NCI-H510A (cell line): ENCODE results near the gene NOP9.
A peak's percentile ranks its signal among the peaks of the same experiment; 100 is the strongest.

Experiments
- DNase-seq: peaks from one replicate; lab custom pipeline; 2025; lab: John Stamatoyannopoulos, UW

The NOP9 gene

GRCh38 chr14:24329073-24329663 lies 29.5 kb downstream of the NOP9 start:
- DNase-seq, result no peak

DNA sequence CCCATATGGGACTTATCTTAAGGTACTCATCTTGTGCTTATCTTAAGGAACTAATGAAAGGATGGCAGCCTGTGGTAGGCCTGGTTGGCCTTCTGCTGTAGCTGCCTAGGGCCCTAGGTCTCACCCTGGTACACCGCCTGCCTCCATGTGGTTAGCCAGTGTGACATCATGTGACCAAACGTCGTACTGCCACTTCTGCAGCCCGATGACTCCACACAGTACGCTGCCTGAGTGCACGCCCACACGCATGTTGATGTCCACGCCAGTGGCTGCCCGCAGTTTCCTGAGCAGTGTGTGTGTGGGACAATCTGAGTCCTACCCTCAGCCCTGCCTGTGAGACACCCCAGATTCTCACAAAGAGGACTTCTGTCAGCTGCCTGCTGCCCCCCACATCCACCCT lies 30.1 kb downstream of the NOP9 start:
- DNase-seq, result no peak

- DNase-seq, result no peak
Measured at GRCh38 chr14:24330973-24331674, 31.5 kb downstream of the NOP9 start.

- DNase-seq, result no peak
Measured at GRCh38 chr14:24331731-24332267, 32.1 kb downstream of the NOP9 start.

DNA sequence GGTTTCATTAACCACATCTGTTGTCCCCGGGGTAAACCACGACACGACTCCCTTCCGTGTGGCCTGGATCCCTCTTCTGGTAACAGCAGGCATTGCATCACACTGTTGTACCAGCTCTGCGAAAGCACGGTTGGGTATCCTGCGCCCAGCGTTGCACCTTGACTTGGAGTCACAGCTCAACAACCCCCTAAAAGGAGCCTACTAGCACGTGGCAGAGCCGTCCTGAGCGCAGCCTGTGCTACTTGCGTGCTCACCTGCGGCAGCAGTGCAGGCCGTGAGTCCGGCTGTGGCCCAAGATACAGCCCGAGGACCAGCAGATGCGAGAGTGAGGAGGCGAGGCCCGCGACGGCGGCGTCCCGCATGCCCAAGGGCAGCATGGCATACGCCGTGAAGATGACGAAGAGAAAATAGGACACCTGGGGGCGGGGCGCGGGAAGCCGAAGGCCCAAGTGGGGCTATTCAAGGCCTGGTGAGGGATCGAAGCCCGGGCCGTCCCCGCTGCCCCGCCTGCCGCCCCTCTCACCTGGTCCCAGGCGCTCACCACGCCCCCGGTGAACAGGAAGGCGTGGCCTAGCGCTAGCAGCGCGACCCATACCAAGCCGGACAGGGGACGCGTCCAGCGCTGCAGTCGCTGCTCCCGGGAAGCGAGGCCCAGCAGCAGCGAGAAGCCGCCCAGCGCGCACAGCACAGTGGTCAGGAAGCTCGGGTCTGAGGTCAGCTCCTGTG lies 32.8 kb downstream of the NOP9 start:
- peak; percentile 39 for DNase-seq

DNA sequence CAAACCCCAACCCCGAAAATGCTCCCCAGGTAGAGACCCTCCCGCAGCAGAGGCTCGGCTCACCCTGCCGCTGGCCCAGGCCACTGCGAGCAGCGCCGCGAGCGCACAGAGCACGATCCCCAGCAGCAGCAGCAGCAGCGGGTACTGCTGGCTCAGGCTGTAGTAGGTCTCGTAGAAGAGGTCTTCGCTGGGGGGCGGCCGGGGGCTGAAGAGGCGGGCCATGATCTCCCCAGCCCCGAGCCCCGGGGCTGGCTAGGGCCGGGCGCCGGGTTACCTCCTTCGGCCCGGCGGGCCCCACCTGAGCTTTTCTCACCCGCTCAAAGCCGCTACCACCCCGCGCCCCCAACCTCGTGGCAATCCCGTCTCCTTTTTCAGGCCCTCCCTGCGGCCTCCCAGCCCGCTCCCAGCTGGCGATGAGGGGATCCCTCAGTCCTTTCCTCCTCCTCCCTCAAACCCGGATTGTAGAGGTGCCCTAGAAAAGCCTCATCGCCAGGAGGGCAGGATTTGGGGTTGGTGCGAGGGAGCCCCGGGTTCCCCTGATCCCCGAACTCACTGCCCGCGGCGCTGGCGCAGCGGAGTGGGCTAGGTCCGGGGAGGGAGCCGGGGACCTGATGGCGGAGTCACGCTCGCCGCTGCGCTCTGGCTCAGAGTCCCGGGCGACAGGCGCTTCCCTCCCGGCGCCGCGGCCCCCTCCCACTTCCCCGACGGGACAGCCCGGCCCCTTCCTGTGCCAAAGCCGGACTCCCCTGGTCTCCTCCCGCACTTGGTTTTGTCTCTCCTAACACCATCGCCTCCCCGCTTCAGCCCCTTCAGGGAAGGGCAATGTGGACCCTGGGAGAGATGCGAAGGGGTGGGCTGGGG lies 35.0 kb downstream of the NOP9 start, which contains the start of gene ADCY4:
ADCY4 (minus strand) TSS at position 641 of the 861 bp plus-strand sequence; CDS start at position 222, 419 bp downstream.
- no peak for DNase-seq

DNA sequence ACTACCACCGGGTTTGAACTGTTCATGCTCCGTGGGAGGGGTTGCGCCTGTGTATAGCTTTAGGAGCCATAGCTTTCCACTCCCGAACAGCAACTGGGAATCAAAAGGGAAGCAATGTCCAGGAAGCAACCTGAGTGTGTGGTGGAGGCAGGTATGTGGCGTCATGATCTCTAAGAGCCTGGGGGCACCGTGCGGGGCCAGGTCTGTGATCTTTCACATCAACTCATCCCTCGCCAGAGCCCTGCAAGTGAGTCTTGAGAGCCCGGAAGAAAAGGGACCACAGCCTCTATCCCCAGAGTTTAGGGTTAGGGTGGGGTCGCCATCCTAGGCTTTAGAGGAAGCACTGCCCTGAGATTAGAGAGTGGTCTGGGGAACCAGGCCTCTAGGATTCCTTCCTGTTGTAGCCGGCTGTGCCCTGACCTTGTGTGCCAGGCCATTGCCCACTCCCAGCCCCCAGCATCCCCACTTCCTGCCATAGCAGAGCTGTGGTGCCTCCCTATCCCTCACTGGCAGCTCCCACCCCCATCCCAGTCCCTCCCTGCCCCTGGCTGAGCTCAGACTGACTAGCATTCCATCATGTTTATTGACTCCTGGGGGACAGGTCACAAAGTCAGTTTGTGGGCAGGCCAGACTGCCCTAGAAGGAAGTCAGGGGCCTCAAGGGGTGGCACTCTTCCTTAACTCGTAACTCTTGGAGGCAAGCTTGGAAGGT lies 36.0 kb downstream of the NOP9 start:
- no peak for DNase-seq

DNA sequence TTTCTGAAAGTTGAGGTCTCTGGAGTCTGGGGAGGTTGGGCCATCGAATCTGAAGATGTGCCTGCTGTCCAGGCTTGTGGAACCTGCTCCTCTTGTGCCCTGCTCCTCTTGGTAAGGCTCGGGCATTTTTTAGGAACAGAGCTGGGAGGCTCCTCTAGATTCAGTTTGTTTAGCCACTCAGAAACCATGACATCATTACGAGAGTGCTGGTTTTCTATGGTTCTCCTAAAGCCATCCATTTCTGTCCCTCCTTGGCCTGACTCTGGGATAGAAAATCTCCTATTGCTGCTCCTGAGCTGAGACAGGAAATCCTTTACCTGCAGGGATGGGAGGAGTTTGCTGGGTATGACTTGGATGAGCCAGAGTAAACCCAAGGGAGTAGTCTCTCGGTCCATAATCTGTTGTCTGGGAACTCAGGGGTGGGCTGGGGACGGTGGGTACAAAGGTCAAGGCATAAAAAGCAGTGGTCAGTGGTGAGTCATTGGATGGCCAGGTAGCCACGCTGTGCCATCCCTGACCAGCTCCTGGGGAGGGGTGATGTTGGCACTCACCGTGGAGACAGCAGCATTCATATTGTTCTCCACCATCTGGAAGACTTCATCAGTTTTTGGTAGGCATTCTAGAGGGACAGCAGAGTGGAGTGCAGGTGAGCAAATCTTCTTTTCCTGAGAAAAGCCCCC lies 37.6 kb downstream of the NOP9 start:
- DNase-seq, result no peak

GRCh38 chr14:24337824-24338175 lies 38.1 kb downstream of the NOP9 start:
- DNase-seq, result no peak

DNA sequence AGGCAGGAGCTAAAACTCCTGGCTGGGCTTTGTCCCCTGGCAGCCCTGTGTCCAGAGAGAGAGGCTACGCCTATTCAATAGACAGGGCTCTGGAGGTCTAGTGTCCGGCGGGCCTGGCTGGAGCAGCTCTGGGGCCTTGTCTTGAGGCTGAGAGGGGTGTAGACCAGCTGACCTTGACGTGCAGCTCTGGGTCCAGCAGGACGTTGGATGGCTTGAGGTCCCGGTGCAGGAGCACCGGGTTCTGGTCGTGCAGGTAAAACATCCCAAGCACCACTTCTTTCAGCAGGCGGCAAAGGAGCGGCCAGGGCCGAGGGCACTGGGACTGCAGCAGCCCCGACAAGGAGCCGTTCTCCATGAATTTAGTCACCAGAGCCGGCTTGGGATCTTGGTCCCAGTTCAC lies 39.2 kb downstream of the NOP9 start:
- no peak for DNase-seq

GRCh38 chr14:24339284-24340151 lies 39.9 kb downstream of the NOP9 start, which contains the start of gene RIPK3:
RIPK3 (minus strand) TSS chr14:24339991; CDS start chr14:24339826, 165 bp downstream.
- peak; percentile 64 for DNase-seq

DNA sequence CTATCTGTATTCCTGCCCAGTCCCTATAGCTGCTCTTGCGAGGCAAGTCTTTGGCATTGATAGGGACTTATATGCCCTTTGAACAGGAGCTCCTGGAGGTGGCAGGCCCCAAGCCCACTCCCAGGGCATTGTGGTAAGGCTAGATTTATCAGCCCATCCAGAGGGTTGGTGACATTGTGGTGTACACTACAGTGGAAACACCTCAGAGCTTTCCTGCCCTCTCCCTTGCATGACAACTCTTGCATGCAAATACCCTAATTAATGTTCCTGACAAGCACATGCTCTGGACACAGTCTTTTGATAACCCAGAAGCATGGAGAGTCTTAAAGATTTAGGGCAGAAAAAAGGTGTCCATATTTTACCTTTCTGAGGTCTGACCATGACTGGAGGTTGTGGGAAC lies 41.0 kb downstream of the NOP9 start:
- DNase-seq, result no peak

DNA sequence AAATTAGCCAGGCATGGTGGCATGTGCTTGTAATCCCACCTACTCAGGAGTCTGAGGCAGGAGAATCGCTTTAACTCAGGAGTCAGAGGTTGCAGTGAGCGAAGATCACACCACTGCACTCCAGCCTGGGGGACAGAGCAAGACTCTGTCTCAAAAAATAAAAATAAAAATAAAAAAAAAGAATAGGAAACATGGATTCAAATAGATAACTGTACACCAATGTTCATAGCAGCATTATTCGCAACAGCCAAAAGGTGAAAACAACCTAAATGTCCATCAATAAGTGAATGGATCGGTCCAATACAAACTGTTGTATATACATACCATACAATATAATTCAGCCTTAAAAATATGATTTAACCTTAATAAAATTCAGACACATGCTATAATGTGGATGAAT lies 43.2 kb downstream of the NOP9 start:
- no peak for DNase-seq

GRCh38 chr14:24343795-24344660 lies 44.4 kb downstream of the NOP9 start:
- no peak for DNase-seq

- DNase-seq, result no peak
Measured at GRCh38 chr14:24347134-24347533, 47.5 kb downstream of the NOP9 start.

- no peak for DNase-seq
Measured at GRCh38 chr14:24348186-24348585, 48.5 kb downstream of the NOP9 start.

- no peak for DNase-seq
Measured at GRCh38 chr14:24349742-24350141, 50.1 kb downstream of the NOP9 start.

GRCh38 chr14:24351517-24351916 lies 51.9 kb downstream of the NOP9 start:
- DNase-seq, result no peak
